ENCODE data around the gene SPANXN1.
"Not testable (repeated sequence)": the region's sequence is repeated elsewhere in the genome, so short reads cannot be mapped to it uniquely, and the experiment has no call there.

SPANXN1 gene, protein sequence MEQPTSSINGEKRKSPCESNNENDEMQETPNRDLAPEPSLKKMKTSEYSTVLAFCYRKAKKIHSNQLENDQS

DNA sequence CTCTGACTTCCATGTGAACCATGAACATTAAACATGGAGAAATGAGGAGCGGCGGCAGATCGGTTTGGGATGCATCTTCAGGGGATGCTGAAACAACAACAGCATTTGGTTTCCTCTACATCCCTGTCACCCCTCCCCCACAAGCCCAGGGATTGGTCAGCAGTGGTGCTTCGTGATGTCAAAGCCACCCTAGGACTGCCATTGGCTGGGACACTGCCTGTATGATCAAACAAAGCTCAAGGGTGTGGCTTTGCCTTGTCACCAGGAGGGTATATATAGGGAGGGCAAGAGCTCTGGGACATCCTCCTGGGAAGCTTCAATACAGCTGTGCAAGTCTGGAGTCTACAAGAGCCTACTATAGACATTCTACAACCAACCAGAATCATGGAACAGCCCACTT lies at the start of gene SPANXN1:
TSS of gene SPANXN1 (plus strand) at position 301 of the 400 bp plus-strand sequence. CDS start at position 385, 84 bp downstream.
- DNase-seq (ENCODE audit: low read depth); H3K4me3 ChIP-seq (ENCODE audit: control insufficient read depth, low read depth, low read length): not testable (repeated sequence)

GRCh38 chrX:145199078-145199477 lies 48.2 kb upstream of the SPANXN1 start:
- no peak for DNase-seq (ENCODE audit: low read depth)
- H3K4me3 ChIP-seq (ENCODE audit: control insufficient read depth, low read depth, low read length), result no peak overlapping the region
- TF ChIP-seq, protein P1, sequence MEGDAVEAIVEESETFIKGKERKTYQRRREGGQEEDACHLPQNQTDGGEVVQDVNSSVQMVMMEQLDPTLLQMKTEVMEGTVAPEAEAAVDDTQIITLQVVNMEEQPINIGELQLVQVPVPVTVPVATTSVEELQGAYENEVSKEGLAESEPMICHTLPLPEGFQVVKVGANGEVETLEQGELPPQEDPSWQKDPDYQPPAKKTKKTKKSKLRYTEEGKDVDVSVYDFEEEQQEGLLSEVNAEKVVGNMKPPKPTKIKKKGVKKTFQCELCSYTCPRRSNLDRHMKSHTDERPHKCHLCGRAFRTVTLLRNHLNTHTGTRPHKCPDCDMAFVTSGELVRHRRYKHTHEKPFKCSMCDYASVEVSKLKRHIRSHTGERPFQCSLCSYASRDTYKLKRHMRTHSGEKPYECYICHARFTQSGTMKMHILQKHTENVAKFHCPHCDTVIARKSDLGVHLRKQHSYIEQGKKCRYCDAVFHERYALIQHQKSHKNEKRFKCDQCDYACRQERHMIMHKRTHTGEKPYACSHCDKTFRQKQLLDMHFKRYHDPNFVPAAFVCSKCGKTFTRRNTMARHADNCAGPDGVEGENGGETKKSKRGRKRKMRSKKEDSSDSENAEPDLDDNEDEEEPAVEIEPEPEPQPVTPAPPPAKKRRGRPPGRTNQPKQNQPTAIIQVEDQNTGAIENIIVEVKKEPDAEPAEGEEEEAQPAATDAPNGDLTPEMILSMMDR (IDR thresholded peaks at IDR 0.05; ENCODE audit: control insufficient read depth, insufficient read depth, low read depth, low read length, missing control alignments), result no peak

- no peak for DNase-seq (ENCODE audit: low read depth)
- TF ChIP-seq, protein P1 (IDR thresholded peaks at IDR 0.05; ENCODE audit: control insufficient read depth, insufficient read depth, low read depth, low read length, missing control alignments), result peak; percentile 26
- H3K4me3 ChIP-seq (ENCODE audit: control insufficient read depth, low read depth, low read length), result no peak overlapping the region
These were observed 33.8 kb upstream of the SPANXN1 start for GRCh38 chrX:145213504-145213903.

DNA sequence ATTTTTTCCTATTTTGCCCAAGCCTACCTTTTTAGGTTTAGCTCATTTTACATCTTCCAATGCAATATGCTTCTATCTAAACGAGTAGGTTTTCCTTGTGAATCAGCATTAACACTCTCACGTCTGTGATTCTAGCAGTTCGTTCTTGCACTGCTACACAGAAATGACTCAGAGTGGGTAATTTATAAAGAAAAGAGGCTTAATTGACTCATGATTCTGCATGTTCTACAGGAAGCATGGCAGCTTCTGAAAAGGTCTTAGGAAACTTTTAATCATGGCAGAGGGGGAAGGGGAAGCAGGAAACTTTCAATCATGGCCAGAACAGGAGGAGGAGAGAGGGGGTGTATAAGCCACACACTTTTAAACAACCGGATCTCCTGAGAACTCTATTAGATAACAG lies 44.9 kb downstream of the SPANXN1 start:
- no peak for DNase-seq (ENCODE audit: low read depth)
- H3K4me3 ChIP-seq (ENCODE audit: control insufficient read depth, low read depth, low read length), result no peak overlapping the region
- TF ChIP-seq, protein P1 (IDR thresholded peaks at IDR 0.05; ENCODE audit: control insufficient read depth, insufficient read depth, low read depth, low read length, missing control alignments), result no peak
